WTC11 (cell line): ENCODE results near the gene ZC3H13.

Experiments used
- TF ChIP-seq, protein P1 (sequence below): fragments of 200-600 bp; IDR thresholded peaks from 2 replicates; pipeline ENCODE4 v1.8.0; 2022; ENCODE audit warnings: antibody characterized with exemption
- TF ChIP-seq, protein P2 (sequence below): sonication (generic); formaldehyde crosslinking; IDR thresholded peaks from 2 replicates; pipeline ENCODE4 v1.8.0; 2022; ENCODE audit warnings: mild to moderate bottlenecking, missing genetic modification reagents

DNA sequence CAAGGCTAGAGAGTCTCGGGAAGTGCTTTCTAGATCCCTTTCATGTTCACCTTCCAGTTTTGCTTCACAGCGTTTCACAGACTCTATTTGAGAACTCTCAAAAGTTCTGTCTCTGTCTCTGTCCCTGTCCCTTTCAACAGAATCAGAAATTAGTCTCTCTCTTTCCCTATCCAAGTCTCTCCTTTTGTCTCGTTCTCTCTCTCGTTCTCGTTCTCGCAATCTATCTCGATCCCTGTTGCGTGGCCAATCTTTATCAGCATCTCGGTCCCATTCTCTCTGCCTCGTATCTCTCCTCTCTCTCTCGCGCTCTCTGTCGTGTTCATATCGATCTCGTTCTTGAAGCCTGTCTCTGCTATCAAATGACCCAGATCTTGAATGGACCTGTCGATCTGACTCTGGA is 85.0 kb downstream of the ZC3H13 start:
- TF ChIP-seq, protein P1, sequence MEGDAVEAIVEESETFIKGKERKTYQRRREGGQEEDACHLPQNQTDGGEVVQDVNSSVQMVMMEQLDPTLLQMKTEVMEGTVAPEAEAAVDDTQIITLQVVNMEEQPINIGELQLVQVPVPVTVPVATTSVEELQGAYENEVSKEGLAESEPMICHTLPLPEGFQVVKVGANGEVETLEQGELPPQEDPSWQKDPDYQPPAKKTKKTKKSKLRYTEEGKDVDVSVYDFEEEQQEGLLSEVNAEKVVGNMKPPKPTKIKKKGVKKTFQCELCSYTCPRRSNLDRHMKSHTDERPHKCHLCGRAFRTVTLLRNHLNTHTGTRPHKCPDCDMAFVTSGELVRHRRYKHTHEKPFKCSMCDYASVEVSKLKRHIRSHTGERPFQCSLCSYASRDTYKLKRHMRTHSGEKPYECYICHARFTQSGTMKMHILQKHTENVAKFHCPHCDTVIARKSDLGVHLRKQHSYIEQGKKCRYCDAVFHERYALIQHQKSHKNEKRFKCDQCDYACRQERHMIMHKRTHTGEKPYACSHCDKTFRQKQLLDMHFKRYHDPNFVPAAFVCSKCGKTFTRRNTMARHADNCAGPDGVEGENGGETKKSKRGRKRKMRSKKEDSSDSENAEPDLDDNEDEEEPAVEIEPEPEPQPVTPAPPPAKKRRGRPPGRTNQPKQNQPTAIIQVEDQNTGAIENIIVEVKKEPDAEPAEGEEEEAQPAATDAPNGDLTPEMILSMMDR = no peak
- TF ChIP-seq, protein P2, sequence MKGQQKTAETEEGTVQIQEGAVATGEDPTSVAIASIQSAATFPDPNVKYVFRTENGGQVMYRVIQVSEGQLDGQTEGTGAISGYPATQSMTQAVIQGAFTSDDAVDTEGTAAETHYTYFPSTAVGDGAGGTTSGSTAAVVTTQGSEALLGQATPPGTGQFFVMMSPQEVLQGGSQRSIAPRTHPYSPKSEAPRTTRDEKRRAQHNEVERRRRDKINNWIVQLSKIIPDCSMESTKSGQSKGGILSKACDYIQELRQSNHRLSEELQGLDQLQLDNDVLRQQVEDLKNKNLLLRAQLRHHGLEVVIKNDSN (CRISPR knock-in tag) = no peak
